Peyer's patch (tissue), 4 donors: ENCODE measurements around the gene CLMN. TPM values are rescaled to one million over a fixed set of nuclear protein-coding genes. Genes with fewer than 3 reads are reported as not detected.

Experiments
- DNase-seq, 3 donors: peaks; one replicate each; pipeline ENCODE4 v3.0.0-alpha.2; 2017 to 2019
- H3K27ac ChIP-seq, 4 donors: fragments of 200-600 bp; sonication (generic); one replicate each; pipeline ENCODE4 v1.5.1; 2016 to 2019
- H3K27me3 ChIP-seq, 2 donors: fragments of 200-600 bp; sonication (generic); one replicate each; pipeline ENCODE4 v1.5.1; 2019
- H3K36me3 ChIP-seq, 3 donors: fragments of 200-600 bp; sonication (generic); one replicate each; pipeline ENCODE4 v1.5.1; 2016 to 2019
- H3K4me1 ChIP-seq, 4 donors: fragments of 200-600 bp; sonication (generic); one replicate each; pipeline ENCODE4 v1.5.1; 2016 to 2019
- H3K4me3 ChIP-seq, 4 donors: fragments of 200-600 bp; sonication (generic); 1 replicate in 3 of 4; 2 replicates in 1 of 4; pipeline ENCODE4 v1.5.1; 2016 to 2019; ENCODE audit warnings: mild to moderate bottlenecking in 1 of 4
- H3K9me3 ChIP-seq, 4 donors: fragments of 200-600 bp; sonication (generic); one replicate each; pipeline ENCODE4 v1.5.1; 2016 to 2019; ENCODE audit warnings: mild to moderate bottlenecking in 1 of 4
- POLR2A ChIP-seq, 2 donors: fragments of 450-650 bp; IDR thresholded peaks; one replicate each; pipeline ENCODE4 v1.5.1; 2017; ENCODE audit warnings: antibody characterized with exemption in 2 of 2, mild to moderate bottlenecking in 2 of 2, moderate library complexity in 2 of 2
- total RNA-seq, 4 donors: library from RNA; depleted of rRNA; stranded (reverse); fragments of >200 nt; gene quantifications; one replicate each; pipeline ENCODE4 v1.1.0, GENCODE V29; 2016
- TF ChIP-seq, protein P1 (sequence below), 6 experiments: fragments of 450-650 bp in 4 of 6; fragments of 200-600 bp in 2 of 6; sonication (generic) in 1 of 6; IDR thresholded peaks; one replicate each; pipeline ENCODE4 v1.5.1; 2017 to 2019; ENCODE audit warnings: antibody characterized with exemption in 6 of 6, mild to moderate bottlenecking in 3 of 6, moderate library complexity in 1 of 6

The CLMN gene
- total RNA-seq, 4 donors from 2014 or later, result 18.7 to 38.8 (median 36.4) TPM

DNA sequence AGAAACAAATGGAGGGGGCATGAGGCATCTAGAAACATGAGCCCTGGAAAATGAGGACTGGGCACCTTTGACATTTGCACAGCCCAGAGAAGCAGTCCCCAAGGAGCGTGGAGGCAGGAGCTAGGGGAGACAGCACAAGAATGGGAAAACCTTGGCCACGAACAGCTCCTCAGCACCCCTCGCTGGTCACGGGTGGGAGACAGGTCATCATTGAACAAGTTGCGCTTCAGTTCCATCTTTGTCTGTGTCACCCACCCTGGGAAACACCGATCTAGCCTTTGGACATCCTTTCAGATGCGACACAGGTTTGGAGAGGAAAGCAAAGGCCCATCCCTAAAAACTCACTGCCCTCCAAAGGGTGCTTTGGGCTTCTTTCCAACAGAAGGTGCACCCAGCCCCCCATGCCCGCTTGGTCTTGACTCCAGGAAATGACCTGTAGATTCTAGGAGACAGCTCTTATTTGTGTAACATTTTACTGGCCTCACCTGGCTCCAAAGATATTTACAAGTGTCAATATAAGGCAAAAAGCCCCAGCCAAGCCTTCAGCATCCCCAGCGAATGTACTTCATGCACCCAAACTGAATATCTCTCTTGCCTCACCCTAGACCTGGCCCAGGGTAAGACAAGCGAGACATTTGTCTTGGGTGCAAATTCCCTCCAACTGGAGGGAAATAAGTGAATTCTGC is 28.8 kb upstream of the CLMN start:
- TF ChIP-seq POLR2A (IDR thresholded peaks at IDR 0.05), result no peak
- TF ChIP-seq, protein P1, sequence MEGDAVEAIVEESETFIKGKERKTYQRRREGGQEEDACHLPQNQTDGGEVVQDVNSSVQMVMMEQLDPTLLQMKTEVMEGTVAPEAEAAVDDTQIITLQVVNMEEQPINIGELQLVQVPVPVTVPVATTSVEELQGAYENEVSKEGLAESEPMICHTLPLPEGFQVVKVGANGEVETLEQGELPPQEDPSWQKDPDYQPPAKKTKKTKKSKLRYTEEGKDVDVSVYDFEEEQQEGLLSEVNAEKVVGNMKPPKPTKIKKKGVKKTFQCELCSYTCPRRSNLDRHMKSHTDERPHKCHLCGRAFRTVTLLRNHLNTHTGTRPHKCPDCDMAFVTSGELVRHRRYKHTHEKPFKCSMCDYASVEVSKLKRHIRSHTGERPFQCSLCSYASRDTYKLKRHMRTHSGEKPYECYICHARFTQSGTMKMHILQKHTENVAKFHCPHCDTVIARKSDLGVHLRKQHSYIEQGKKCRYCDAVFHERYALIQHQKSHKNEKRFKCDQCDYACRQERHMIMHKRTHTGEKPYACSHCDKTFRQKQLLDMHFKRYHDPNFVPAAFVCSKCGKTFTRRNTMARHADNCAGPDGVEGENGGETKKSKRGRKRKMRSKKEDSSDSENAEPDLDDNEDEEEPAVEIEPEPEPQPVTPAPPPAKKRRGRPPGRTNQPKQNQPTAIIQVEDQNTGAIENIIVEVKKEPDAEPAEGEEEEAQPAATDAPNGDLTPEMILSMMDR (IDR thresholded peaks at IDR 0.05), result no peak
- H3K9me3 ChIP-seq, result no peaks in the 10 kb centered on the region
- no peaks in the 10 kb centered on the region for H3K27me3 ChIP-seq

DNA sequence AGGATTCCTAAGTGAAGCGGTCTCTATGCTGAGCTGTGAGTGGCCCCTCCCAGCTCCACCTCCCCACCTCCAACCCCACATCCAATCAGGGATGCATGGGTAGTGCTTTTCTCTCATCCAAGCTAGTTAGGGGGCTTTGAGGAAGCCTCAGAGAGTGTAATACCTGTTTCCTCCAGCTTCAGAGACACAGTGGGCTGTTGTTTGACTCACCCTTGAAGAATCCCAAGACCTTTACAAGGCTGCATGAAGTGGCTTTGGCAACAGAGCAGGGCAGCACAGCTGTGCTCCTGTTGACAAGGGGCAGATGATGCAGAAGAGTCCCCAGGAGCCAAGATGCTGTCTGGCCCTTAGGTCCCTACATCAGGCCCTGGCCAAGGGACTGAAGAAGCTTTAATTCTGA is 27.1 kb upstream of the CLMN start:
- H3K27me3 ChIP-seq, result no peaks in the 10 kb centered on the region
- H3K4me3 ChIP-seq, result no peak overlapping the region
- DNase-seq, result no peak
- no peaks in the 10 kb centered on the region for H3K9me3 ChIP-seq
- TF ChIP-seq POLR2A (IDR thresholded peaks at IDR 0.05), result no peak
- TF ChIP-seq, protein P1 (IDR thresholded peaks at IDR 0.05), result no peak
- H3K27ac ChIP-seq, result no peak overlapping the region
- H3K36me3 ChIP-seq, result no peaks in the 10 kb centered on the region
- H3K4me1 ChIP-seq, result no peaks in the 10 kb centered on the region

More for the DNA sequence above, 28.8 kb upstream of the CLMN start:
- no peak overlapping the region for H3K27ac ChIP-seq
- no peak for DNase-seq
- no peaks in the 10 kb centered on the region for H3K36me3 ChIP-seq
- H3K4me1 ChIP-seq, result no peaks in the 10 kb centered on the region
- no peak overlapping the region for H3K4me3 ChIP-seq

DNA sequence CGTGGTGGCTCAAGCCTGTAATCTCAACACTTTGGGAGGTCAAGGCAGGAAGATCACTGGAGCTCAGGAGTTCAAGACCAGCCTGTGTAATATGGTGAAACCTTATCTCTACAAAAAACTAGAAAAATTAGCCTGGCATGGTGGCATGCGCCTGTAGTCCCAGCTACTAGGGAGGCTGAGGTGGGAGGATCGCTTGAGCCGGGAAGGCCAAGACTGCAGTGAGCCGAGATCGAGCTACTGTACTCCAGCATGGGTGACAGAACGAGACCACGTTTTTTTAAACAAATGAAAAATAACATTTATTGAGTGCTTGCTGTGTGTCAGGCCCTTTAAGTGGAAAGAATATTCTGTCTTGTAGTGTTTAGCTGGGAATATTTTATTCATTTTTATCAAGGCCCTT is 26.6 kb upstream of the CLMN start:
- no peak overlapping the region for H3K27ac ChIP-seq
- no peak overlapping the region for H3K4me3 ChIP-seq
- no peak for TF ChIP-seq POLR2A (IDR thresholded peaks at IDR 0.05)
- TF ChIP-seq, protein P1 (IDR thresholded peaks at IDR 0.05), result no peak
- H3K9me3 ChIP-seq, result no peaks in the 10 kb centered on the region
- H3K27me3 ChIP-seq, result no peaks in the 10 kb centered on the region
- no peaks in the 10 kb centered on the region for H3K36me3 ChIP-seq
- no peaks in the 10 kb centered on the region for H3K4me1 ChIP-seq
- DNase-seq, result no peak

DNA sequence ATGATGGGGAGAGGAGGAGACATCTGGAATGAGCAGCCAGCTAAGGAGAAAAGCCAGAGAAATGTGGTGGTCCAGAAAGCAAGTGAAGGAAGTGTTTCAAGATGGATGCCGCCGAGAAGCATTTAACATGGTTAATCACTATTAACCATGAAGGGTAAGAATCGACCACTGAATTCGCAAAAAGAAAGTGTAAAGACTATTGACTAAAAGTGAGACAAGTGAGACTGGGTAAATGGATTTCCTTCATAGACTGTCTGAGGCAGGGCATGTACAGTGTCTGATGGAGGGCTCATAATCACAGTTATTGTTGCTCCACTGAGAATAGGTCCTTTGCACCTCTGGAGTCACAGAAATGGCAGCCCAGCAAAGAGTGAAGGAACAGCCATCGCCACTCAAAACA is 25.3 kb upstream of the CLMN start:
- no peak overlapping the region for H3K4me3 ChIP-seq
- no peak for DNase-seq
- H3K4me1 ChIP-seq, result no peaks in the 10 kb centered on the region
- TF ChIP-seq POLR2A (IDR thresholded peaks at IDR 0.05), result no peak
- TF ChIP-seq, protein P1 (IDR thresholded peaks at IDR 0.05), result no peak
- no peaks in the 10 kb centered on the region for H3K36me3 ChIP-seq
- H3K9me3 ChIP-seq, result no peaks in the 10 kb centered on the region
- no peaks in the 10 kb centered on the region for H3K27me3 ChIP-seq
- H3K27ac ChIP-seq, result no peak overlapping the region

DNA sequence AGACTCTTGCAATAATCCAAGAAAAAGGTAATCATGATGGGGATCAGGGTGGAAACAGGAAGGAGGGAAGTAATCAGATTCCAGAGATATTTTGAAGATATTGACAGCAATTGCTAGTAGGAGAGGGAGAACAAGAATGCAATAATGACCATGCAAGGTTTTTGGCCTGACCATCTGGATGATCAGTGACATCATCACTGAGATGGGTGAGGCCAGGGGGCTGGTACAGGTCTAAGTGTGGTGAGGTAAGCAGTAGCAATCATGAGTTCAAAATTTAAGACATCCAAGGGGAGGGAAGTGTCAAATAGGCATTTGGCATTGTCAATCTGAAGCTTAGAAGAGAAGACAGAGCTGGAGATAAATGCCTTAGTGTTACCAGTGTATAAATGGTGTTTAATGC is 24.8 kb upstream of the CLMN start:
- Histone ChIP-seq H3K36me3 (no peaks in the 10 kb centered on the region), H3K4me3 (no peak overlapping the region), H3K9me3 (no peaks in the 10 kb centered on the region), H3K27me3 (no peaks in the 10 kb centered on the region), H3K4me1 (no peaks in the 10 kb centered on the region), H3K27ac (no peak overlapping the region)
- TF ChIP-seq, protein P1 (IDR thresholded peaks at IDR 0.05), result no peak
- TF ChIP-seq POLR2A (IDR thresholded peaks at IDR 0.05), result no peak
- no peak for DNase-seq
